NCI-H345 (cell line): ENCODE data around the gene FNBP1L.
"Not testable (repeated sequence)": the region's sequence is repeated elsewhere in the genome, so short reads cannot be mapped to it uniquely, and the experiment has no call there.

ENCODE experiments used
- DNase-seq: peaks from one replicate; lab custom pipeline; 2025; lab: John Stamatoyannopoulos, UW

FNBP1L gene

GRCh38 chr1:93443454-93443853 is 4.5 kb upstream of the FNBP1L start:
- DNase-seq, result no peak

DNA sequence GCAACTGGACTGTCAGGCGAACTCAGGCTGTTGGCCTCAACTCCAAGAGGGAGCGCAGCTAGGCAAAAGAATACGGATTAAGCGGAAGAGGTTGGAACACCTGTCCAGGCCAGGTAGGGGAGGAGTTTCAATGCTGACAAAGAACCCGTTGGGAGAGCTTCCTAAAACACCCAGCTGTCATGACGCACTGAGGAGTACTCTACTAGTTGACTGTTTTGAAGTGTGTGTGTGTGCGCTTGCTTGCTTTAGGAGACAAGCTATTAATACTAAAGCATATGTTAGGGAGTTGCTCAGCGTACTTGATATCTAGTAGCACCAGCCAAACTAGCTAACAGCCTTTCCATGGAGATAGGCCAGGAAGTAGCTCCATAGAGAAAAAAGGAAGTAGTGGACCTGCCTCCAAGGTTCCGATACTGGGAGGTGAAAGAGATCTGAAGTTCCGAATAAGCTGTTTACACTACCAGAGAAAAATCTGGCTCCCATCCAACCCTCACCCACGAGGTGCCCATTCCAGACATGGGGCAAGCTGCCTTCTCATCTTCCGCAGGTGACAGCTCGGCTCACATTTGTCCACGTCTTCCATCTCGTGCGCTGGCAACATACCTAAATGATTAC is 974 bp upstream of the FNBP1L start:
- DNase-seq, result peak; percentile 83

- DNase-seq, result peak; percentile 76
These were observed 519 bp downstream of the FNBP1L start for GRCh38 chr1:93448292-93448982.

GRCh38 chr1:93448983-93449804 is 1.3 kb downstream of the FNBP1L start:
- DNase-seq, result peak; percentile 53

- no peak for DNase-seq
These were observed 2.4 kb downstream of the FNBP1L start for GRCh38 chr1:93450321-93450720.

DNA sequence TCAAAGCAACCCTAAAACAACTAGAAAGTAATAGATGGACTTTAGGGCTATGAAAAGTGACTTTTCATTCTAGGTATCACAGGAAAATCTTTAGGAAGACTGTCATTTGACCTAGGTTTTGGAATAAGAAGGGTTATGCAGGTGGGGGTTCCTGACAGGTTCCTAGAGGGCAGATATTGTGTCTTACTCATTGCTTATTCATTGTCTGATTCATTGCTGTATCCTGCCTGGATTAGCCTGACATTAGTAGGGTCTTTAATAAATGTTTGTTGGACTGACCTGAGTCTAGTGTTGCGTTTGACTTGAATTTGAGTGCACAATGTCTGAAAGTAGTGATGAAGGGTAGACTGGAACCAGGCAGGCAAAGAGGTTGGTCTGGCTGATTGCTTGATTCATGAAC is 6.0 kb downstream of the FNBP1L start:
- no peak for DNase-seq

DNA sequence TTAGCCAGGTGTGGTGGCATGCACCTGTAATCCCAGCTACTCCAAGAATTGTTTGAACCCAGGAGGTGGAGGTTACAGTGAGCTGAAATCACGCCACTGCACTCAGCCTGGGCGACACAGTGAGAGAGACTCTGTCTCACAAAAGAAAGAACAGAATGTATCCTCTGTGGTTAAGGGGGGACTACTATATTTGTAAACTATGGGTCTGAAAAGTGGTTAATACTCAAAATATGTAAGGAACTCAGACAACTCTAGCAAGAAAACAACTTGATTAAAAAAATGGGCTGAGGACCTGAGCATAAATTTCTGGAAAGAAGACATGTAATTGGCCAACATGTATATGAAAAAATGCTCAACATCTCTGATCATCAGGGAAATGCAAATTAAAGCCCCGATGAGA is 11.2 kb downstream of the FNBP1L start:
- DNase-seq, result no peak

- DNase-seq, result no peak
These were observed 13.3 kb downstream of the FNBP1L start for GRCh38 chr1:93461236-93461635.

DNA sequence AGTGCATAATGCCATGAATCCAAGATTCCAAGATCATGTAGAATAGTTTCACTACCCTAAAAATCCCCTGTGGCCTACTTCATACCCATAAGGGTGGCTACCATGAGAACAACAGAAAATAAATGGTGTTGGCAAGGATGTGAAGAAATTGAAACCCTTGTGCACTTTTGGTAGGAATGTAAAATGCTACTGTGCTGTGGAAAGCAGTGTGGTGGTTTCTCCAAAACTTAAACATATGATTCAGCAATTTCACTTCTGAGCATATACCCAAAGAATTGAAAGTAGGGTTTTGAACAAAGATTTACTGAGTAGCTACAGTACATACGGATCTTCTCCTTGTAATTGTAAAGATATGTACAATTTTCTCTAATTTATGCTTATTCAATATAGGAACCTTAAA is 16.0 kb downstream of the FNBP1L start:
- DNase-seq, result no peak

DNA sequence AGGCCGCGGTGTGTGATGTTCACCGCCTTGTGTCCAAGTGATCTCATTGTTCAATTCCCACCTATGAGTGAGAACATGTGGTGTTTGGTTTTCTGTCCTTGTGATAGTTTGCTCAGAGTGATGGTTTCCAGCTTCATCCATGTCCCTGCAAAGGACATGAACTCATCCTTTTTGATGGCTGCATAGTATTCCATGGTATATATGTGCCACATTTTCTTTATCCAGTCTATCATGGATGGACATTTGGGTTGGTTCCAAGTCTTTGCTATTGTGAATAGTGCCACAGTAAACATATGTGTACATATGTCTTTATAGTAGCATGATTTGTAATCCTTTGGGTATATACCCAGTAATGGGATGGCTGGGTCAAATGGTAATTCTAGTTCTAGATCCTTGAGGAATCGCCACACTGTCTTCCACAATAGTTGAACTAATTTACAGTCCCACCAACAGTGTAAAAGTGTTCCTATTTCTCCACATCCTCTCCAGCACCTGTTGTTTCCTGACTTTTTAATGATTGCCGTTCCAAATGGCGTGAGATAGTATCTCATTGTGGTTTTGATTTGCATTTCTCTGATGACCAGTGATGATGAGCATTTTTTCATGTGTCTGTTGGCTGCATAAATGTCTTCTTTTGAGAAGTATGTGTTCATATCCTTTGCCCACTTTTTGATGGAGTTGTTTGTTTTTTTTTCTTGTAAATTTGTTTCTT is 17.6 kb downstream of the FNBP1L start:
- DNase-seq, result not testable (repeated sequence)

DNA sequence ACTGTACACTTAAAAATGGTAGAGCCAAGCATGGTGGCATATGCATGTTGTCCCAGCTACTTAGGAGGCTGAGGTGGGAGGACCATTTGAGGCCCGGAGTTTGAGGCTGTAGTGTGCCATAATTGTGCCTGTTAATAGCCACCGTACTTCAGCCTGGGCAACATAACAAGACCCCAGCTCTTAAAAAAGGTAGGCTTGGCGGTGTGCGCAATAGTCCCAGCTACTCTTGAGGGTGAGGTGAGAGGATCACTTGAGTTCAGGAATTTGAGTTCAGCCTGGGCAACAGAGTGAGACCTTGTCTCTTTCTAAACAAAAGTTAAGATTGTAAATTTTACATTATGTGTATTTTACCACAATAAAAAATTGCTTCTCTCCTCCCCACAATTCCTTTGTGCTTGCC is 19.7 kb downstream of the FNBP1L start:
- DNase-seq, result no peak

GRCh38 chr1:93468662-93469061 is 20.7 kb downstream of the FNBP1L start:
- DNase-seq, result no peak

DNA sequence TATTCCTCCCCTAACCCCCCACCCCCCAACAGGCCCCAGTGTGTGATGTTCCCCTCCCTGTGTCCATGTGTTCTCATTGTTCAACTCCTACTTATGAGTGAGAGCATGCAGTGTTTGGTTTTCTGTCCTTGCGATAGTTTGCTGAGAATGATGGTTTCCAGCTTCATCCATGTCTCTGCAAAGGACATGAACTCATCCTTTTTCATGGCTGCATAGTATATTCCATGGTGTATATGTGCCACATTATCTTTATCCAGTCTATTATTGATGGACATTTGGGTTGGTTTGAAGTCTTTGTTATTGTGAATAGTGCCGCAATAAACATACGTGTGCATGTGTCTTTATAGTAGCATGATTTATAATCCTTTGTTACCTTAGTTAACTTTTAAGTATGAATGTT is 21.3 kb downstream of the FNBP1L start:
- DNase-seq, result not testable (repeated sequence)

GRCh38 chr1:93471284-93471683 is 23.4 kb downstream of the FNBP1L start:
- no peak for DNase-seq

DNA sequence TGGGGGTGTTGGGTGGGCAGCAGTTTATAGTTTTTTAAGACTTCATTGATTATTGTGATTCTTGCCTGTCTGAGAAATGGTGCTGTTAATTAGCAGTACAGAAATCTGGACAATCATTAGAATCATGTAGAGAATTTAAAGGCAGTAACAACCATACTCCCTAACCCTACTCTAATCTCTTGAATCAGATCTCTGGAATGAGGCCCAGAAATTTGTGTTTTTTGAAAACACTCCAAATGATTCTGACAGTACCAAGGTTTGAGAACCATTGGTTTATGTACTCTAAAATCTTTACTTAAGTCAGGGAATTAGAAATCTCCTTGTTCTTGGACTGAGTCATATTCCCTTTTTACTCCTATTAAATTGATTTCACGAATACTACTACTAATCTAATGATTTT is 24.0 kb downstream of the FNBP1L start:
- DNase-seq, result no peak

- no peak for DNase-seq
These were observed 26.4 kb downstream of the FNBP1L start for GRCh38 chr1:93474321-93474720.

DNA sequence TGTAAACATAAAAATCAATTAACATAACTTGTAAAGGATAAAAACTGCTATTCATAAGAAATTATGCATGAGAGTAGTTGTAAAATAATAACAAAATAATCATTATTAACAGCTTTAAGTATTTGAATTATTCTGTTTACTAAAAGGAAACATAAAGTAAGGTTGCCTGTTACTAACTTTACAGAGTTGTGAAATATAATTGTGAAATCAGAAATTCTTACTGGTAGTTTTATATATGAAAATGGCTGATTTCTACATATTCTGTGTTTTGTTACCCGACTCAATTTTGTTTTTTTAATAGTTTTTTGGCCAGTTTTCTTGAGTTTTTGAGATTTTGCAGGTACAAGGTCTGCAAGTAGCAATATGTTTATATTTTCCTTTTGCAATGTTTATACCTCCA is 27.8 kb downstream of the FNBP1L start:
- DNase-seq, result no peak

DNA sequence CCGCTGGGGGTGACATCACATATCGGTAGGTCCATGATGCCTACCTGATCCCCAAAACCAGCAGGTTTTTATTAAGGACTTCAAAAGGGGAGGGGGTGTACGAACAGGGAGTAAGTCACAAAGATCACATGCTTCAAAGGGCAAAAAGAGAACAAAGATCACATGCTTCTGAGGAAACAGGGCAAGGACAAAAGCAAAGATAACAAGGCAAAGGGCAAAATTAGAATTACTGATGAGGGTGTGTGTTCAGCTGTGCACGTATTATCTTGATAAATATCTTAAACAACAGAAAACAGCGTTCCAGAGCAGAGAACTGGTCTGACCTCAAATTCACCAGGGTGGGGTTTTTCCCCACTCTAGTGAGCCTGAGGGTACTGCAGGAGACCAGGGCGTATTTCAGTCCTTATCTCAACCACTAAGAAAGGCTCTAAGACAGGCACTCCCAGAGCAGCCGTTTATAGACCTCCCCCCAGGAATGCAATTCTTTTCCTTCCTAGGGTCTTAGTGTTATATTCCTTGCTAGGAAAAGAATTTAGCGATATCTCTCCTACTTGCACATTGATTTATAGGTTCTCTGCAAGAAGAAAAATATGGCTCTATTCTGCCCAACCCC is 31.3 kb downstream of the FNBP1L start:
- not testable (repeated sequence) for DNase-seq

DNA sequence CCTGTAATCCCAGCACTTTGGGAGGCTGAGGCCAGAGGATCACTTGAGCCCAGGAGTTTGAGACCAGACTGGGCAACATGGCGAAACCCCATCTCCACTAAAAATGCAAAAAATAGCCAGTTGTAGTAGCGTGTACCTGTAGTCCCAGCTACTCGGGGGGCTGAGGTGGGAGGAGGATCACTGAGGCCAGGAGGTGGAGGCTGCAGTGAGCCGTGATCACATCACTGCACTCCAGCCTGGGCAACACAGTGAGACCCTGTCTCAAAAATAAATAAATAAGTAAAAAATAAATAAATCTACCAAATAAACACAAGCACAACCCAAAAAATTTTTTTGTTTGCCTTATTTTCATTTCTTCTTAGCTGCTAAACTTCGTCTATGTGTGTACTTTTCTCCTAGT is 34.0 kb downstream of the FNBP1L start:
- DNase-seq, result not testable (repeated sequence)

DNA sequence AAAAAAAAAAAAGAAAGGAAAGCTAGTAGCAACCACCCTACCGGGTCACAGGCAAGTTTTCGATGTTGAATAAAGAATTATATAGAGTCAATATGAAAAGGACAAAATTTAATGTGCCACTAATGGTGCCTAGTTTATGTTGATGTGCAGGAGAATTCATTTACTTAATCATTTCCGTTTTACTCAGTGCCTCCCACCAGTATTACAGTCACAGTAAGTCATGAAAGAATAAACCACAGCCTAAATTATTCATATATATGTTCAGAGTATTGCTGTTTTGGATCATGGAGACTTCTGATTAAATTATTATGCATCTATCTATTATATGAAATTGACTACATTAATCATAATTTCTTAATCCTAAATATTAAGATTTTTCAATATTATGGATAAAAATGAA is 35.3 kb downstream of the FNBP1L start:
- DNase-seq, result no peak

DNA sequence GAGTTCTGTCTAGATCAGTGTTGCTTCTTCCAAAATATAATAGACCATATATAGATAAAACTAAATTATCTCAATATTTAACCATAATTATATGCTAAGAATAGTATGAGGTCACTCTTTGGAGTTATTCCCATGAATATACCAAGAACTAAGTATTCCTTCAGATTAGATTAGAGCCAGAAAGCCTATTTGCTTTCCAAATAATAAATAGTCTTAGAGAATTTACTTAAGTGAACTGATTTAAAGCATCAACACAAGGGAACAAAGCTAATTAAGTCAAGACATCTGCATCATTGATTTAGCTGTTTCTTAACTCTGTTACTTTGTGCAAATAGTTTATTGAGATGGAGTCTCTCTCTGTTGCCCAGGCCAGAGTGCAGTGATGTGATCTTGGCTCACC is 35.7 kb downstream of the FNBP1L start:
- DNase-seq, result no peak

GRCh38 chr1:93488207-93488606 is 40.3 kb downstream of the FNBP1L start:
- DNase-seq, result no peak
